NT2/D1 (cell line): Measurements from ENCODE around the gene PLBD2.

Source experiments
- DNase-seq: peaks from one replicate; pipeline ENCODE4 v3.0.0-alpha.2; 2011; ENCODE audit warnings: low read depth, low spot score
- H3K27me3 ChIP-seq: 2 replicates; pipeline ENCODE4 v1.6.0; 2011; ENCODE audit warnings: mild to moderate bottlenecking; ENCODE audit not compliant: insufficient read length, insufficient read depth
- H3K36me3 ChIP-seq: 2 replicates; pipeline ENCODE4 v1.6.1; 2011; ENCODE audit warnings: mild to moderate bottlenecking, low read length, mixed read lengths; ENCODE audit not compliant: insufficient read depth, insufficient read length
- H3K4me1 ChIP-seq: 2 replicates; pipeline ENCODE4 v1.5.1; 2011; ENCODE audit not compliant: insufficient read depth, insufficient read length
- H3K4me3 ChIP-seq: 2 replicates; pipeline ENCODE4 v1.5.1; 2011; ENCODE audit warnings: low read depth; ENCODE audit not compliant: insufficient read length
- H3K9ac ChIP-seq: 2 replicates; pipeline ENCODE4 v1.6.0; 2011; ENCODE audit warnings: low read depth; ENCODE audit not compliant: insufficient read length
- H3K9me3 ChIP-seq: 2 replicates; pipeline ENCODE4 v1.5.1; 2011; ENCODE audit warnings: mild to moderate bottlenecking, low read length; ENCODE audit not compliant: insufficient read depth
- SUZ12 ChIP-seq: IDR thresholded peaks from 2 replicates; pipeline ENCODE4 v1.6.1; 2011; ENCODE audit not compliant: insufficient read length, insufficient read depth; ENCODE audit errors: extremely low read depth
- YY1 ChIP-seq: IDR thresholded peaks from 2 replicates; pipeline ENCODE4 v1.6.1; 2011; ENCODE audit not compliant: insufficient read length, insufficient read depth
- ZNF274 ChIP-seq: IDR thresholded peaks from 2 replicates; pipeline ENCODE4 v1.6.1; 2011; ENCODE audit warnings: mild to moderate bottlenecking, low read depth, low read length

Gene PLBD2

GRCh38 chr12:113424915-113425823 is 66.8 kb downstream of the PLBD2 start:
- peaks cover 2% of the 10 kb centered on the region; the same call in 1 of the 2 replicates for H3K9me3 ChIP-seq
- TF ChIP-seq SUZ12 (no peak), ZNF274 (no peak), YY1 (no peak)
- no peaks in the 10 kb centered on the region for H3K4me1 ChIP-seq
- no peak overlapping the region for H3K4me3 ChIP-seq
- peak; percentile 58 for DNase-seq
- peak overlapping the region; percentile 37 for H3K9ac ChIP-seq
- no peaks in the 10 kb centered on the region for H3K36me3 ChIP-seq
- no peaks in the 10 kb centered on the region for H3K27me3 ChIP-seq

GRCh38 chr12:113425960-113426453 is 67.6 kb downstream of the PLBD2 start:
- DNase-seq: peak; percentile 42
- H3K36me3 ChIP-seq: no peaks in the 10 kb centered on the region
- H3K27me3 ChIP-seq: no peaks in the 10 kb centered on the region
- no peak overlapping the region for H3K4me3 ChIP-seq
- H3K9me3 ChIP-seq: peaks cover 5% of the 10 kb centered on the region; the same call in 1 of the 2 replicates
- H3K9ac ChIP-seq: peak overlapping the region; percentile 37
- TF ChIP-seq YY1: no peak
- H3K4me1 ChIP-seq: no peaks in the 10 kb centered on the region

GRCh38 chr12:113427882-113428281 is 69.5 kb downstream of the PLBD2 start:
- Histone ChIP-seq H3K36me3 (no peaks in the 10 kb centered on the region), H3K27me3 (no peaks in the 10 kb centered on the region), H3K4me1 (no peaks in the 10 kb centered on the region), H3K9me3 (peaks cover 5% of the 10 kb centered on the region; the same call in 1 of the 2 replicates), H3K4me3 (no peak overlapping the region), H3K9ac (no peak overlapping the region)
- no peak for TF ChIP-seq SUZ12
- TF ChIP-seq ZNF274: no peak
- no peak for TF ChIP-seq YY1
- no peak for DNase-seq

- H3K4me3 ChIP-seq: no peak overlapping the region
- no peaks in the 10 kb centered on the region for H3K36me3 ChIP-seq
- H3K9ac ChIP-seq: no peak overlapping the region
- no peaks in the 10 kb centered on the region for H3K27me3 ChIP-seq
- TF ChIP-seq ZNF274: no peak
- no peak for TF ChIP-seq SUZ12
- TF ChIP-seq YY1: no peak
- H3K4me1 ChIP-seq: no peaks in the 10 kb centered on the region
- H3K9me3 ChIP-seq: peaks cover 5% of the 10 kb centered on the region; the same call in 1 of the 2 replicates
- DNase-seq: no peak
These were observed 70.1 kb downstream of the PLBD2 start for GRCh38 chr12:113428482-113428881.

GRCh38 chr12:113432986-113433385 is 74.6 kb downstream of the PLBD2 start:
- Histone ChIP-seq H3K9ac (no peak overlapping the region), H3K4me3 (no peak overlapping the region), H3K9me3 (peaks cover 5% of the 10 kb centered on the region; the same call in 1 of the 2 replicates), H3K36me3 (no peaks in the 10 kb centered on the region), H3K27me3 (no peaks in the 10 kb centered on the region), H3K4me1 (peaks cover 5% of the 10 kb centered on the region)
- DNase-seq: no peak
- TF ChIP-seq YY1 (no peak), ZNF274 (no peak), SUZ12 (no peak)

DNA sequence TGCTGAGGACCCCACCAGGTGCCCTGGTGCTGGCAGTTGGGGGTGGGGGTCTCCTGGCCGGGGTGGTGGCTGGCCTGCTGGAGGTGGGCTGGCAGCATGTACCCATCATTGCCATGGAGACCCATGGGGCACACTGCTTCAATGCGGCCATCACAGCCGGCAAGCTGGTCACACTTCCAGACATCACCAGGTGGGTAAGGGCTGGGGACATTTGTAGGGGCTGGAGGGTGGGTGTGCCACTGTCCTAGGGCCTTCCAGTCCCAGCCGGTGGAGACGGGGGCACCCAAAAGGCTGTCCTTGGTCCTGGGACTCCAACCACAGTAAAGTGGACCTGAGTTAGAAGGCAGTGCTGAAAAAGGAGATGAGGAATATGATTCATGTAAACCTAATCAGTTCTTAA is 77.0 kb downstream of the PLBD2 start:
- Histone ChIP-seq H3K9ac (no peak overlapping the region), H3K9me3 (peaks cover under 1% of the 10 kb centered on the region; the same call in 1 of the 2 replicates), H3K36me3 (no peaks in the 10 kb centered on the region), H3K4me1 (peaks cover 11% of the 10 kb centered on the region), H3K27me3 (no peaks in the 10 kb centered on the region), H3K4me3 (no peak overlapping the region)
- TF ChIP-seq YY1 (no peak), ZNF274 (no peak), SUZ12 (no peak)
- DNase-seq: no peak

DNA sequence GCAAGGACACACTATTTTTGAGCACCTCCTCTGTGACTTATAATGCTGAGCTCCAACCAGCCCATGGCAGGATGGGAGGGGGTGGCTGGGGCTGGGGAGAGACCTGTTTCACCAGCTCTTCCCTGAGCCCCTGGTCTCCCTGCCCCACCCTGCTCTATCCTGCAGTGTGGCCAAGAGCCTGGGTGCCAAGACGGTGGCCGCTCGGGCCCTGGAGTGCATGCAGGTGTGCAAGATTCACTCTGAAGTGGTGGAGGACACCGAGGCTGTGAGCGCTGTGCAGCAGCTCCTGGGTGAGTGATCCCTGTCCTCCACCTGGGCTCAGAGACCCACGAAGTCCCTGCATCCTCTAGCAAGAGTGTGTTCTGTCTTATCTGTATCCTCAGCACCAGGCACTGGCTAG is 78.2 kb downstream of the PLBD2 start:
- no peaks in the 10 kb centered on the region for H3K27me3 ChIP-seq
- no peak for DNase-seq
- no peaks in the 10 kb centered on the region for H3K36me3 ChIP-seq
- no peaks in the 10 kb centered on the region for H3K9me3 ChIP-seq
- H3K9ac ChIP-seq: no peak overlapping the region
- H3K4me1 ChIP-seq: peaks cover 11% of the 10 kb centered on the region
- no peak for TF ChIP-seq YY1
- TF ChIP-seq ZNF274: no peak
- no peak for TF ChIP-seq SUZ12
- H3K4me3 ChIP-seq: no peak overlapping the region
